Raji (cell line): ENCODE measurements around the gene UGT2B10.
"Not testable (repeated sequence)": the region's sequence is repeated elsewhere in the genome, so short reads cannot be mapped to it uniquely, and the experiment has no call there.

Experiments
- POLR2A ChIP-seq: IDR thresholded peaks from 2 replicates; pipeline ENCODE4 v1.6.1; 2011; ENCODE audit warnings: low read depth, low read length, control low read depth; ENCODE audit not compliant: insufficient read depth

The UGT2B10 gene

GRCh38 chr4:68815617-68816409 lies at the start of gene UGT2B10:
Gene UGT2B10, plus strand, starts transcription at chr4:68815994. Its CDS starts 26 bp downstream, at chr4:68816020.
- TF ChIP-seq POLR2A: not testable (repeated sequence)

- no peak for TF ChIP-seq POLR2A
Observed at GRCh38 chr4:68773699-68774098, 42.1 kb upstream of the UGT2B10 start.

- TF ChIP-seq POLR2A: no peak
Observed at GRCh38 chr4:68780232-68780631, 35.6 kb upstream of the UGT2B10 start.

GRCh38 chr4:68797048-68797447 lies 18.7 kb upstream of the UGT2B10 start:
- no peak for TF ChIP-seq POLR2A

GRCh38 chr4:68797618-68798017 lies 18.2 kb upstream of the UGT2B10 start:
- no peak for TF ChIP-seq POLR2A

- no peak for TF ChIP-seq POLR2A
Observed at GRCh38 chr4:68803013-68803412, 12.8 kb upstream of the UGT2B10 start.

- no peak for TF ChIP-seq POLR2A
Observed at GRCh38 chr4:68808060-68808459, 7.7 kb upstream of the UGT2B10 start.

GRCh38 chr4:68810919-68811318 lies 4.9 kb upstream of the UGT2B10 start:
- TF ChIP-seq POLR2A: no peak

- TF ChIP-seq POLR2A: no peak
Observed at GRCh38 chr4:68817386-68817785, 1.6 kb downstream of the UGT2B10 start.

- no peak for TF ChIP-seq POLR2A
Observed at GRCh38 chr4:68831642-68832041, 15.8 kb downstream of the UGT2B10 start.

- TF ChIP-seq POLR2A: no peak
Observed at GRCh38 chr4:68850293-68850692, 34.5 kb downstream of the UGT2B10 start.

GRCh38 chr4:68855771-68856170 lies 40.0 kb downstream of the UGT2B10 start:
- no peak for TF ChIP-seq POLR2A

- no peak for TF ChIP-seq POLR2A
Observed at GRCh38 chr4:68858039-68858438, 42.2 kb downstream of the UGT2B10 start.

- no peak for TF ChIP-seq POLR2A
Observed at GRCh38 chr4:68859655-68860054, 43.9 kb downstream of the UGT2B10 start.

- no peak for TF ChIP-seq POLR2A
Observed at GRCh38 chr4:68861057-68861456, 45.3 kb downstream of the UGT2B10 start.

- no peak for TF ChIP-seq POLR2A
Observed at GRCh38 chr4:68864438-68865187, 48.8 kb downstream of the UGT2B10 start.
